Measurements from ENCODE around the gene GFAP.

The GFAP gene

DNA sequence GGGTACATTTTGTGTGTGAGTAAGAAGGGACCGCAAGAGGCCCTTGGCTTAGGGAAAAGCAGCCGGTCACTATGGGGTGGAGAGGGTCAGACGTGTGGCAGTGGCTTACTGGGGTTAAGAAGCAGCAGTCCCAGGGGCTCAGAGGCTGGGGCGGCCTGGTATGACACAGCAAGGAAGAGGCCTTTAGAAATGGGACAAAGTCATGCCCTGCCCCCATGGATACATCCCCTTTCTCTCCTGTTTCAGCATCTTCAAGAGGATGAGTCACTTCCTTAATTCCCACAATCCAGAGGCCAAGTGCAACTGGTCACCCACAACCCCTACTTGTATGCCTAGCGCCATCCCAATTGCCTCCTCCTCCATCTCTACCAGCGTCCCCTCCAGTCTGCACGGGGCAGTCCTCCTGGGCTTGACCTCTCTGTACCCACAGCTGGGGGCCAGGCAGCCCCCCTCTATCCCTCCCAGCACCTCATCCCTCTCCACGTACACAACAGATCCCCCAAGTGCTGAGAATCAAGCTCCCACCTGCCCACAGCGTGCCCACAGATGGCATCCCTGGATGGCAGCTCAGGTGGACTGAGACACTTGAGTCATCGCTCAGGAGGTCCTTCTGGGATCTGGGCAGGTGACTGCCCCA, 9.2 kb downstream of the GFAP start:
- DNase-seq, result peak; percentile 92

DNA sequence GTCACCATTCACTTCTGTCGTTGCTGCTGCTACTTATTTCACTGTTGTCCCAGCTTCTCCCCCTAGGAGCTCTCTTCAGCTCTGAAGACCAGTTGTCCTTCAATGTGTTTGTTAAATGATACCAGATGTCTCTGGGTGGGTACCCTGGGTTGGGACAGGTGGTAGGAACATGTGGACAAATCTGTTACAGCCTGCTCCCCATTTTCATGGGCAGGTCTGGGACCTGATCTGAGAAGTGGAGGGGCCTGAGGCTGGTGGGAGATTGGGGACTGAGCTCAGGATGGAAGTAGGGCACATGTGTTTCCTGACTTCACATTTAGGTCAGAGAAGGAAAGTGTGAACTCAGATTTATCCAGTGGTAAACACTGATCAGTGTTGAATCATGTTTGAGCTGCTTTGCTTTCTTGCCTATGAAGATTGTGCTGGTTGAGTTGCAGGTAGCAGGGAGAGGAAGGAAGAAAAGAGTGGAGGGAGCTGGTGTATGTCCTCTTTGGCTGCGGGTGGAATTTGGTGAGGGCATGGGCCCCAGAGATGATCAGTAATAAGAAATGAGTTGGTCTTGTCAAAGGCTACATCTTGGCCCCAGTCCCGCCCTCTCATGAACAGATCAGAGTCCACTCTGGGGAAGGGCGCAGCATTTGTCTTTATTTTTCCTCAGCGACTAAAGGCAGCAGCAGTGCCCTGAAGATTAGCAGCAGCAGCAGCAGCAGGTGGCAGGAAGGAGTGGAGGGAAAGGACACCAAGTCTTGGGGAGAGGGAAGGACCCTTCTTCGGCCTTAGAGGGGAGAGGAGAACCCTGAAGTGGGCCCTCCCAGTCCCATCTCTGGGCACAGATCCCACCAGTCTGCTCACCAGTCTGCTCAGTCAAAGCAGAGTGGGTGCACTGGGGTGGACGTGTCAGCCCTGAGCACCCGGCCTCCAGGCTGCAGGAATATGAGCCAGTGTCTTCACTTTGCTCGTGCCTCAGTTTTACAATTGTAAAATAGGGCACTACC, 10.0 kb downstream of the GFAP start:
- in situ Hi-C loops (cut with HindIII; ENCODE audit: low pct_ligation_motif_present, low pct_unique_long_range_greater_than_20kb, low sequenced_read_pairs), result no loop called here
- DNase-seq, result no peak

More for the DNA sequence above, 9.2 kb downstream of the GFAP start:
- in situ Hi-C loops (cut with HindIII; ENCODE audit: low pct_ligation_motif_present, low pct_unique_long_range_greater_than_20kb, low sequenced_read_pairs), result no loop called here

DNA sequence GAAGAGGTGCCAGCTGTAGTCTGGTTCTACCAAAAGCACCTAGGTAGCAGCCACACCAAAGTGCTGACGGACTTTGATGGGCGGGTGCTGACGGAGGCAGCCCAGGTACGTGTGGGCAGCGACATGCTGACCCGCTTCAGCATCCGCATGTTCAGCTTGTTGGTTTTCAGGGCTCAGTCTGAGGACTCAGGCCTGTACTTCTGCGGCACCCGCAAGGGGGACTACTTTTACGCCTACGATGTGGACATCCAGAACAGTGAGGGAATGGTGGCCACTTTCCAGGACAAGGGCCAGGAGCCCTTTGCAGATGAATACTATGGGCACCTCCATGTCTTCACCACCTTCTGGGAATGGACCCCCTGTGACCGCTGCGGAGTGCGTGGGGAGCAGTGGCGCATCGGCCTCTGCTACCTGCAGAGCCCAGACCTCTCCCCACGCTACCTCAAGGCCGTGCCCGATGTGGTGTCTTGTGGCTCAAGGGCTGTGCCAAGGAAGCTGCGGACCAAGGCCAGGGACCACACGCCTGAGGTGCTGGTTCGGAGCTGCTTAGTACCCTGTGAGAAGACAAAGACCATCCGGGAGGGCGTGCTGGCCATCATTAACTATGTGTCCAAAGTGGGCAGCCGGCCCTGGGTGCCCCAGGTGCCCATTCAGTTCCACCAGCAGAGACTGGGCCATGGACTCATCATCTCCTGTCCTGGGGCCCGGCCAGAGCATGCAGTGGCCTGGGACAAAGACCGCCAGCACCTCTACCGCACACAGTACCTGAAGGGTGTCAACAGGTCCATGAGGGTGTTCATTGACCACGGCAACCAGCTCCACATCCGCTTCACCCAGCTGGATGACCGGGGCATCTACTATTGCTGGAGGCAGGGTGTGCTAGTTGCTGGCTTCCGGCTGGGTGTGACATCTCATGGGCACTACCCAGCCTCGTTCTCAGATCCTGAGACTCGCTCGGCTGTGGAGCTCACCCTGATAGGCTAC, 11.0 kb downstream of the GFAP start:
- in situ Hi-C loops (cut with HindIII; ENCODE audit: low pct_ligation_motif_present, low pct_unique_long_range_greater_than_20kb, low sequenced_read_pairs), result no loop called here
- no peak for DNase-seq

DNA sequence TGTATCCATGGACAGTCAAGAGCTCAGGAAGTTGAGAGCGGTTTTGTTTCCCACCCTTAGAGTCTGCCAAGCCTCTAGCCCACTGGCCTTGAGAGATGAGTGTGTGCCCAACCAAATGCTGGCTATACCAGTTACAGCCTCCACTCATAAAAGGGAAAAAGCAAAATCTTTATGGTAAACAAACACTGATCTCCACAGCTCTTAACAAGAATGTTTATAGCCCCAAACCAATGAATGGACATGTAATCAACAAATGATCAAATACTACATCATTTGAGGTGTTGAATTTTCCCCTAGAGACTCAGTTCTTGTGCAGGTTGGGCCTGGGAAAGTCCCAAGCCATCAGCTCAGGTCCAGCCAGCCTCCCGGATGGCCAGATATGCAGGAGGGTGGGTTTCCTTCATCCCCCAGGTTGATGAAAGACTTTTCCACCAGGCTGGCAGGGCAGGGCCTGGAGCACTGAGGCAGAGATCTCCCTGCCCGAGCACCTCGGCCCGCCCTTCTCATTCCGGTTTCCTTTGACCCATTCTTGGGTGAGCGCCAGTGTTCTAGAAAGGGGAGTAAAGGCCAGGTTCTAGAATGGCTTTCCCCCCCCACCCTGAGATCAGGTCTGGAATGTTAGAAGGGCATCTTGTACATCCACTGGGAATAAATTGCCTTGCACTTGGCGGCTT, 12.2 kb downstream of the GFAP start:
- in situ Hi-C loops (cut with HindIII; ENCODE audit: low pct_ligation_motif_present, low pct_unique_long_range_greater_than_20kb, low sequenced_read_pairs), result no loop called here
- DNase-seq, result no peak

DNA sequence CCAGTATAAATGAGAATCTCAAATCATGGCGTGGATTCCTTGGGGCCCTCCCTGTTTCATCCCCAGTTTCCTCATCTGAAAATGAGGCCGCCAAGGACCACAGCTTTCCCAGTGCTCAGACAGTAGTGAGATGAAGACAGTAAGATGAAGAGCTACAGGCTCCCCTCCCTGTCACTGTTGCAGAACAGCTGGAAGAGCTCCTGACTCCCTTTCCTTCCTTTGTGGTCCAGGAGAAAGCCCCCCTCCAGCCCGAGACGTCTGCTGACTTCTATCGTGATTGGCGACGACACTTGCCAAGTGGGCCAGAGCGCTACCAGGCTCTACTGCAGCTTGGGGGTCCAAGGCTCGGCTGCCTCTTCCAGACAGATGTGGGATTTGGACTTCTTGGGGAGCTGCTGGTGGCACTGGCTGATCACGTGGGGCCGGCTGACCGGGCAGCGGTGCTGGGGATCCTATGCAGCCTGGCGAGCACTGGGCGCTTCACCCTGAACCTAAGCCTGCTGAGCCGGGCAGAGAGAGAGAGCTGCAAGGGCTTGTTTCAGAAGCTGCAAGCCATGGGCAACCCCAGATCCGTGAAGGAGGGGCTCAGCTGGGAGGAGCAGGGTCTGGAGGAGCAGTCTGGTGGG, 13.1 kb downstream of the GFAP start:
- DNase-seq, result no peak
- in situ Hi-C loops (cut with HindIII; ENCODE audit: low pct_ligation_motif_present, low pct_unique_long_range_greater_than_20kb, low sequenced_read_pairs), result no loop called here

DNA sequence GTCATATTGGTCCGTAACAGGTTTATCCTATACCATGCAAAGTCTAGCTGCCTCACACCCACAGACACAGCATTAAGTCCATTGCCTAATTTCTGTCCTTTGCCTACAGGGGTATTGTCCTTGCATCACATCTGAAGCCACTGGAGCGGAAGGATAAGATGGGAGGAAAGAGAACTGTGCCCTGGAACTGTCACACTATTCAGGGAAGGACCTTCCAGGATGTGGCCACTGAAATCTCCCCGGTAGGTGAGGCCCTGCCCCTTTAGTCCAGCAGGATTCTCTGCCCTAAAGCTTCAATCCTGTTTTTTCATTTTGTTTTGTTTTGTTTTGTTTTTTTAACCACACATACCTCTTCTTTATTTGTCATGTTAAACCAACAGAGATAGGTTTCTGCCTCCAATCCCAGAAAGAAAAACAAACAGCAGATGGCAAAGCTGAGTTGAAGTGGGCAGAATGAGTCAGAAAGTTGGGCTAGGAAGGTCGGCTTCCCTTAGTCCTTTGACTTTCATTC, 13.8 kb downstream of the GFAP start:
- peak; percentile 68 for DNase-seq
- in situ Hi-C loops (cut with HindIII; ENCODE audit: low pct_ligation_motif_present, low pct_unique_long_range_greater_than_20kb, low sequenced_read_pairs), result no loop called here

DNA sequence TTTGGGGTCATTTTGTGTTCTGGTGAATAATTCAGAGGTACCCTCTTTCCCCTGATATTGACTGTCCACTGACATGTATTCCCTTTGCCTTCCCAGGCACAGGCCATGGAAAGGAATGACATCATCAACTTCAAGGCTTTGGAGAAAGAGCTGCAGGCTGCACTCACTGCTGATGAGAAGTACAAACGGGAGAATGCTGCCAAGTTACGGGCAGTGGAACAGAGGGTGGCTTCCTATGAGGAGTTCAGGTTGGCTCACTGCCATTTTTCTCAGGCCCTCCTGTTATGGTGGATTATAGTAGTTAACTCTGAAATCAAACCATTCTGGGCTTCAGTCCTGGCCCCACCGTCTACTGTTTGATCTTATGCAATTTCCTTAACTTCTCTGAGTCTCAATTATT, 14.4 kb downstream of the GFAP start:
- DNase-seq, result peak; percentile 78
- in situ Hi-C loops (cut with HindIII; ENCODE audit: low pct_ligation_motif_present, low pct_unique_long_range_greater_than_20kb, low sequenced_read_pairs), result no loop called here

DNA sequence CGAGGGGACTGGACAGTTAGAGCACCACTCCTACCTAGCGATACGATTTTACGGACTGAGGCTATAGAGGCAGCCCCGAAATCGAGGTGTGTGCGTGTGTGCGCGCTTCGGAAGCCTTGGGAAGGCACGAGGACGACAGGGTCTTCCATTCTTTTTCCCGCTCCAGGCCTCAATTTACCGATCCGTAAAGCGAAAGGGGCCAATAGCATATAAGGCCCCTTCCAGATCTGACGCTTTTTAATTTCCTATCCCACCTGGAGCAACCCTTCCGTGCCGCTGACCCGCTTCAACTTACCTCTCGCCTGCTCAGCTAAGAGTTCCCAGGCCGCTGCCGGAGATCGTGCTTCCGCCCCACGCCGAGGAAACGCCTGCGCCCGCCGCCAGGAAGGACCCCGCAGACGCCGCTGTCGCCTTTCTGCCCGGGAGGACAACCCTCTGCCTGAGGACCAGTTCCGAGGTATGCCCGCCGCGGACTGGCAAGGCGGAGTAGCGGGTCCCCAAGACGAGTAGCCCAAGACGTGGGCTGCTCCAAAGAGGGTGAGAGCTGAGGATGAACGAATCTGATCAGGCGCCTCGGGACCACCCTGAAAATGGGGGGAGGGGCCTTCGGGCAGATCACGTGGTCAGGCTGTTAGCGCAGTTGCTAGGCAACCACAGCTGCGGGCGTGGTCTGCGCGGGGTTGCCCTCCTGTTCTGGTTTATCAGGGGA, 16.1 kb downstream of the GFAP start, which contains the start of gene EFTUD2:
Gene EFTUD2 (minus strand): TSS at position 372 of the 709 bp plus-strand sequence. CDS start 4,924 bp downstream, outside the sequence.
- in situ Hi-C loops (cut with HindIII; ENCODE audit: low pct_ligation_motif_present, low pct_unique_long_range_greater_than_20kb, low sequenced_read_pairs), result no loop called here
- DNase-seq, result peak; percentile 90

DNA sequence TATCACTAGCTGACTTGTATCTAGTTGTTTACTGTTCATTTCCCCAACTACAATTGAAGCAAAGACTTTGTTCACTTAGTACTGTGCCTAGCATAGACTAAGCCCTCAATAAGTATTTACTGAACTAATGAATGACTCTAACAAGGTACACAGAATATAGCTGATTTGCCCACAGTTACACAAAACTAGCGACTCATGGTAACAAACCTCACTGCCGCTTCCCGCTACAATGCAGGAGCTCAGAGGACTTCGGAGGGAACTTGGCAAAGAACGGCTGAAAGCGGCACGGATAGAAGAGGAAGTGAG, 16.6 kb downstream of the GFAP start:
- in situ Hi-C loops (cut with HindIII; ENCODE audit: low pct_ligation_motif_present, low pct_unique_long_range_greater_than_20kb, low sequenced_read_pairs), result no loop called here
- DNase-seq, result peak; percentile 54

DNA sequence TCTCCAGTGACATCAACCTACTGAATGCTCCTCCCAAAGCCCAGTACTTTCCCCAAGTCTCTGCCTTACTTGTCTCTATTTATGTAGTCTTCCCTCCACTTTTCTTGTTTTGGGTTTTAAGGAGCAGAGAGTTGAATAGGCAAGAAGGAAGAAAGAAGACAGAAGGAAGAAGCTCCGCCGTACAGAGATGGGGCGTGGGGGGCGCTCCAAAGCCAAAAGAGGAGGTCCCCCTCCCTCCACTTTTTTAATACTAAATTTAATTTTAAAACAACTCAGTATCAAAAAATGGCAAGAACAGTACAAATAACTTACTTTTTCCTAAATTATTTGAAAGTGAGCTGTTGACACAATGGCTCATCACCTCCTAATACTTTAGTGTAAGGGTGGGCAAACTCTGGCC, 20.7 kb downstream of the GFAP start:
- DNase-seq, result no peak
- in situ Hi-C loops (cut with HindIII; ENCODE audit: low pct_ligation_motif_present, low pct_unique_long_range_greater_than_20kb, low sequenced_read_pairs), result no loop called here

DNA sequence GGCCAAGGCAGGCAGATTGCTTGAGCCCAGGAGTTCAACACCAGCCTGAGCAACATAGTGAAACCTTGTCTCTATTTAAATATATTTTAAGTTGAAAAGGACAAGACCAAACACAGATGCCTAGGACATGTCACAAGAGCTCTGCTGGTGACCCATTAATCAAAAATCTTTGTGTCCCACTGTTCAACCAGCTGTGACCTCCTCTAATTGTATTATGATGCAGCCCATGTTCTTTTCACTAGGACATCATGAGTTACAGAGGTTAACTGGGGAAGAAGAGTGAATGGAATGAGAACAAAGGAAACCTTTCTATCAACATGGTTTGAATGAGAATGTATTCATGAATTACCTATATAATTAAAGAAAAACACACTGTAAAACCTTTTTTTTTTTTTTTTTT, 23.1 kb downstream of the GFAP start:
- DNase-seq, result no peak

DNA sequence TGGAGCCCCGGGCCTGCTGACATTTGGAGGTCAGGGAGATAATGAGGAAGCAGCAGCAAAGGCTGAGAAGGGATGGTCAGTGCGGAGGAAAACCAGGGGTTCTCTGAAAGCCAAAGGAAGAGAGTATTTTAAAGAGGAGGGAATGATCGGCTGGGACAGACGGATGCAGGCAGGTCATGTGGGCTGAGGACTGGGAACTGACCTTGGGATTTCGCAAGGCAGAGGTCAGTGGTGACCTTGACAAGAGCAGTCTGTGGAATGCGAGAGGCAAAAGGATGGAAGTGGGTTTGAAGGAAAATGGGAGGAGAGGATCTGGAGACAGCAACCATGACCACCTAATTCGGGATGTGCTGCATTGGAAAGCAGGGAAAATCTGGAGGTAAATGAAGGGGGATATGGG, 26.3 kb downstream of the GFAP start:
- DNase-seq, result no peak
- in situ Hi-C loops (cut with HindIII; ENCODE audit: low pct_ligation_motif_present, low pct_unique_long_range_greater_than_20kb, low sequenced_read_pairs), result no loop called here

More for the DNA sequence above, 23.1 kb downstream of the GFAP start:
- in situ Hi-C loops (cut with HindIII; ENCODE audit: low pct_ligation_motif_present, low pct_unique_long_range_greater_than_20kb, low sequenced_read_pairs), result no loop called here

DNA sequence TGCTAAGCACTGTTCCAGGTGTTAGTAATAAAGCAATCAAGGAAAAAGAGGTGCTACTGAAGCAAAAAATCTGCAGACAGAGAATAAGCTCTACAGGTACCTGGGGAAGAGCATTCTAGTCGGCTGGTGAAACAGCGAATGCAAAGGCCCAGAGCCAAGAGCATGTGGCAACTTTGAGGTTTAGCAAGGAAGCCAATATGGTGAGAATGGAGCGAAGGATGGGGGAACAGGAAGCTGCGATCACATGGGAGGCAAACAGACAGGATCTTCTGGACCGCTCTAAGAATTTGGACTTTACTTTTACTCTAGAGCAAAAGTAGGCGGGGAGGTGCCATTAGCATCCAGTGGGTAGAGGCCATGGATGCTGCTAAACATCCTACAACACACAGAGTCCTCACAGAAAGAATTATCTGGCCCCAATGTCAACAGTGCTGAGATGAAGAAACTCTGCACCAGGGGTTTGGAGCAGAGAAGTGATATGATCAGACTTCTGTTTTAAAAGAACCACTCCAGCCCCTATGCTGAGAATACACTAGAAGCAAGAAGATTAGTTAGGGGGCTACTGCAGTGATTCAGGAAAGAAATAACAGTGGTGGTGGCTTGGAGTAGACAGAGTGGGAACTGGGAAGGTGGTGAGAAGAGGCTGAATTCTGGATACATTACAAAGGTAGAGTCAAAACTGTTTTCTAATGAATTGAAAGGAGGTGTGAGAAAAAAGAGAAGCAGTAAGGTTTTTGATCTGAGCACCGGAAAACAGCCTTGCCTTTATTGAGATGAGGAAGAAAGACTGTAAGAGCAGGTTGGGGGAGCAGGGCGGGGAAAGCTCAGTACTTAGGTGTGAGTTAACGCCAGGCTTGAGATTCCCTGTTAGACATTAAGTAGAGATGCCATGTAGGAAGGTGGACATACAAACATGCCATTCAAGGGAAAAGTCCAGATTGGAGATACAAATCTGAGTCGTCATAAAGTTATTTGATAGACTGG, 27.0 kb downstream of the GFAP start:
- in situ Hi-C loops (cut with HindIII; ENCODE audit: low pct_ligation_motif_present, low pct_unique_long_range_greater_than_20kb, low sequenced_read_pairs), result no loop called here
- DNase-seq, result no peak

DNA sequence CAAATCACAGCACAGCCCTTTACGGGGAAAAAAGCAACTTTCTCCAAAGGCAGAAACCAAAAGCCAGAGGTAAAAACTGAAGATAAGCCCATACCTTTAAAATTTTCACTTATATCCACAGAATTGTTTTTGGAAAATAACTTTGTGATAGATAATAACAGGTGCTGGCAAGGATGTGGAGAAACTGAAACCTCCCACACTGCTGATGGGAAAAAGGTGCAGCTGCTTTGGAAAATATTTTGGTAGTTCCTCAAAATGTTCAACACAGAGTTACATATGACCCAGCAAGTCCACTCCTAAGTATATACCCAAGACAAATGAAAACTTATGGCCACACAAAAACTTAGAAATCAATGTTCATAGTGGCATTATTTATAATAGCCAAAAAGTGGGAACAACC, 28.3 kb downstream of the GFAP start:
- DNase-seq, result no peak
- in situ Hi-C loops (cut with HindIII; ENCODE audit: low pct_ligation_motif_present, low pct_unique_long_range_greater_than_20kb, low sequenced_read_pairs), result no loop called here

DNA sequence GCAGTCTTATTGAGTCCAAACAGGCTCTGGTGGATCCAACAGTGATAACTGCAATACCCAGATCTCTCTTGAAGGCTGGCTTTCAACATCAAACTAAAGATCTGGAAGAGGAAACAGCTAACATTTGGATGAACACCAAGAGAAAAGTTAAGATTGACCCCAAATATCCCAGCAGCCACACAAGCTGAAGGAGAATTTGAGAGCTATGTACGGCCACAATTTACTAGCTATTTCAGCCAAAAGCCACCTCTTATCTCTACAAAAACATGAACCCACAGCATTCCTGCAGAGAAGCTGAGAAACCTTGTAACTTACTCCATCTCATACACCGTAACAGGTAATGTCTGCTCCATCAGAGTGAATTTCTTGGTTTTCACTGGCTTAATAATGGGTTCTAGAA, 30.4 kb downstream of the GFAP start:
- DNase-seq, result no peak
- in situ Hi-C loops (cut with HindIII; ENCODE audit: low pct_ligation_motif_present, low pct_unique_long_range_greater_than_20kb, low sequenced_read_pairs), result no loop called here

DNA sequence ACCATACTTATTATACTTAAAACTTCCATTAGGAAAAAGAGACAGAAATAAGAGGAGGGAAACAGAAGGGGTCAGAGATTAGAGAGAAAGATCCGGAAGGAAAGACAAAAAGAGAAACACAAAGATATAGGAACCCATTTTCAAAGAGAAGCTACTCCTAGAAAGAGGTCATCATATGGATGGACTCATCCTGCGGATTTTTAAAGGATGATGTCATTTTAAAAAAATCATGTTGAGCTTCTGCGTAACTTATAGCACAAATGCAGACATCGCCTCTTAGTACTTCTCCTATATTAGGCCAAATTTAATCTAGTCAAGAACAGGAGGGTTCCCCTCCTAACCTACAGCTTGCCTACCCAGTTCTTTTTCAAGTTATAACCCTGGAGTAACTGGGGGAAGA, 34.2 kb downstream of the GFAP start:
- DNase-seq, result no peak
- in situ Hi-C loops (cut with HindIII; ENCODE audit: low pct_ligation_motif_present, low pct_unique_long_range_greater_than_20kb, low sequenced_read_pairs), result no loop called here

Measured in ACHN (cell line).